Natural killer cell (primary cell): ENCODE results near the gene RCAN3. TPM values are rescaled to one million over a fixed set of nuclear protein-coding genes. Genes with fewer than 3 reads are reported as not detected.

Experiments used
- ATAC-seq, 3 donors: fragments of 150-1000 bp in 2 of 3; fragments of 200-7000 bp in 1 of 3; cut with Tn5 transposase; 1 replicate in 1 of 3; 2 replicates in 2 of 3; pipeline ENCODE4 v1.10.0; 2021; ENCODE audit warnings: mild to moderate bottlenecking in 2 of 3, moderate library complexity in 2 of 3
- DNase-seq, 2 donors: peaks; one replicate each; pipeline versions ENCODE4 v3.0.0 to v3.0.0-alpha.2; 2013 to 2021; ENCODE audit warnings: mixed read lengths in 1 of 2
- H3K27ac ChIP-seq: one replicate; pipeline ENCODE4 v1.5.1; 2013; ENCODE audit warnings: mild to moderate bottlenecking, low read length
- H3K27me3 ChIP-seq: one replicate; pipeline ENCODE4 v1.6.1; 2013; ENCODE audit warnings: low read length; ENCODE audit not compliant: control insufficient read depth, insufficient read depth
- H3K36me3 ChIP-seq: one replicate; pipeline ENCODE4 v1.6.1; 2013; ENCODE audit warnings: low read length; ENCODE audit not compliant: control insufficient read depth, insufficient read depth
- H3K4me1 ChIP-seq: one replicate; pipeline ENCODE4 v1.6.1; 2013; ENCODE audit warnings: low read length; ENCODE audit not compliant: control insufficient read depth, insufficient read depth
- H3K4me3 ChIP-seq: one replicate; pipeline ENCODE4 v1.5.1; 2013; ENCODE audit warnings: low read length
- H3K9me3 ChIP-seq: one replicate; pipeline ENCODE4 v1.6.1; 2013; ENCODE audit warnings: low read length; ENCODE audit not compliant: control insufficient read depth, insufficient read depth
- H3K27ac Mint-ChIP-seq, 2 donors: one replicate each; pipeline ENCODE4 v1.8.0; 2022; ENCODE audit warnings: mild to moderate bottlenecking in 2 of 2, mixed read lengths in 2 of 2, moderate library complexity in 1 of 2
- H3K27me3 Mint-ChIP-seq, 2 donors: one replicate each; pipeline ENCODE4 v1.8.0; 2022; ENCODE audit warnings: low read depth in 2 of 2, mixed read lengths in 2 of 2
- H3K36me3 Mint-ChIP-seq: one replicate; pipeline ENCODE4 v1.8.0; 2022; ENCODE audit warnings: mixed read lengths
- H3K4me1 Mint-ChIP-seq, 2 donors: one replicate each; pipeline ENCODE4 v1.8.0; 2022; ENCODE audit warnings: mixed read lengths in 2 of 2
- H3K4me3 Mint-ChIP-seq: one replicate; pipeline ENCODE4 v1.8.0; 2022; ENCODE audit warnings: mild to moderate bottlenecking, moderate library complexity, mixed read lengths
- H3K9me3 Mint-ChIP-seq, 2 donors: one replicate each; pipeline ENCODE4 v1.8.0; 2022; ENCODE audit warnings: mixed read lengths in 2 of 2
- WGBS: methylation state at CpG from one replicate; pipeline ENCODE4 v1.1.7; 2013; ENCODE audit warnings: missing lambda C conversion rate; ENCODE audit not compliant: insufficient coverage; 5-methylcytosine and 5-hydroxymethylcytosine counted together
- intact Hi-C: fragments of 100-400 bp; cut with micrococcal nuclease; formaldehyde crosslinking; loops from one replicate; pipeline ENCODE4 v1.14.2; 2022
- total RNA-seq, 4 donors: library from RNA; stranded (reverse); fragments of 120-200 nt in 1 of 4; gene quantifications; one replicate each; pipeline versions ENCODE4 v1.2.3 to v1.2.4, GENCODE V29; 2013 to 2022
- TF ChIP-seq, protein P1 (sequence below): fragments of 200-600 bp; IDR thresholded peaks from one replicate; pipeline ENCODE4 v1.8.0; 2022; ENCODE audit warnings: antibody characterized with exemption

Gene RCAN3
- total RNA-seq, 3 donors from 2014 or later (not counting 1 experiment from before 2014, with no cell fraction given) = 4.5 to 8.1 (median 7.9) TPM

GRCh38 chr1:24465099-24465498, 37.5 kb upstream of the RCAN3 start:
- no peaks in the 10 kb centered on the region for H3K9me3 ChIP-seq
- peaks cover 0 to 4% of the 10 kb centered on the region in 2 donors for H3K4me1 Mint-ChIP-seq
- H3K27me3 Mint-ChIP-seq = no peaks in the 10 kb centered on the region
- no peak for DNase-seq
- H3K9me3 Mint-ChIP-seq = no peaks in the 10 kb centered on the region
- no peak overlapping the region for H3K4me3 Mint-ChIP-seq
- no peak overlapping the region for H3K27ac ChIP-seq
- 85% methylated on average over 4 of the region's 4 CpGs for WGBS
- intact Hi-C loops = no loop called here
- no peak for ATAC-seq
- H3K36me3 ChIP-seq = peaks cover 41% of the 10 kb centered on the region
- no peak overlapping the region for H3K27ac Mint-ChIP-seq
- H3K4me3 ChIP-seq = no peak overlapping the region
- H3K27me3 ChIP-seq = no peaks in the 10 kb centered on the region
- peaks cover 40% of the 10 kb centered on the region for H3K36me3 Mint-ChIP-seq
- TF ChIP-seq, protein P1, sequence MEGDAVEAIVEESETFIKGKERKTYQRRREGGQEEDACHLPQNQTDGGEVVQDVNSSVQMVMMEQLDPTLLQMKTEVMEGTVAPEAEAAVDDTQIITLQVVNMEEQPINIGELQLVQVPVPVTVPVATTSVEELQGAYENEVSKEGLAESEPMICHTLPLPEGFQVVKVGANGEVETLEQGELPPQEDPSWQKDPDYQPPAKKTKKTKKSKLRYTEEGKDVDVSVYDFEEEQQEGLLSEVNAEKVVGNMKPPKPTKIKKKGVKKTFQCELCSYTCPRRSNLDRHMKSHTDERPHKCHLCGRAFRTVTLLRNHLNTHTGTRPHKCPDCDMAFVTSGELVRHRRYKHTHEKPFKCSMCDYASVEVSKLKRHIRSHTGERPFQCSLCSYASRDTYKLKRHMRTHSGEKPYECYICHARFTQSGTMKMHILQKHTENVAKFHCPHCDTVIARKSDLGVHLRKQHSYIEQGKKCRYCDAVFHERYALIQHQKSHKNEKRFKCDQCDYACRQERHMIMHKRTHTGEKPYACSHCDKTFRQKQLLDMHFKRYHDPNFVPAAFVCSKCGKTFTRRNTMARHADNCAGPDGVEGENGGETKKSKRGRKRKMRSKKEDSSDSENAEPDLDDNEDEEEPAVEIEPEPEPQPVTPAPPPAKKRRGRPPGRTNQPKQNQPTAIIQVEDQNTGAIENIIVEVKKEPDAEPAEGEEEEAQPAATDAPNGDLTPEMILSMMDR = no peak
- no peaks in the 10 kb centered on the region for H3K4me1 ChIP-seq

DNA sequence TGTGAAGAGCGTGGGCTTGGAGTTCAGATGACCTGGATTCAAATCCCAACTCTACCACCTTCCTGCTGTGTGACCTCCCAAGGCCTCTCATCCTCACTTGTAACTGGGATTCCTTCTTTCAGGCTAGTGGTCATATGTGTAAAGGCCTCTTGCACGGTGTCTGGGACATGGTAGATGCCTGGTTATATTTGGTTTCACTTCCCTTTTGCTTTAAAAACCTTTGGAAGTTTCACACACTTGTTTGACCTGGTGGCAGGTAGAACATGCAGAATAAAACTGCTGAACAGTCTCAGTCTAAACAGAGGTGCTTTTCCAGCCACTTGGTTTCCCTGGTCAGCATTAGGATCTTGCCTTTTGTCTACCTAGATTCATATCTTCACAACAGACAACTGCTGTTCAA, 37.0 kb upstream of the RCAN3 start:
- Histone ChIP-seq H3K4me1 (no peaks in the 10 kb centered on the region), H3K4me3 (no peak overlapping the region), H3K27me3 (no peaks in the 10 kb centered on the region), H3K27ac (no peak overlapping the region), H3K36me3 (peaks cover 36% of the 10 kb centered on the region), H3K9me3 (no peaks in the 10 kb centered on the region)
- Mint-ChIP-seq H3K4me1 (peaks cover 0 to 4% of the 10 kb centered on the region in 2 donors), H3K9me3 (no peaks in the 10 kb centered on the region), H3K27ac (no peak overlapping the region), H3K36me3 (peaks cover 35% of the 10 kb centered on the region), H3K27me3 (no peaks in the 10 kb centered on the region), H3K4me3 (no peak overlapping the region)
- intact Hi-C loops = no loop called here
- ATAC-seq = no peak
- TF ChIP-seq, protein P1 = no peak
- 78% methylated on average over 1 of the region's 2 CpGs for WGBS
- no peak for DNase-seq

- TF ChIP-seq, protein P1 = no peak
- intact Hi-C loops = no loop called here
- whole genome bisulfite sequencing = 97% methylated on average over 11 of the region's 11 CpGs
- Mint-ChIP-seq H3K27ac (no peak overlapping the region), H3K9me3 (no peaks in the 10 kb centered on the region), H3K4me1 (peaks cover 0 to 4% of the 10 kb centered on the region in 2 donors), H3K27me3 (no peaks in the 10 kb centered on the region), H3K36me3 (peaks cover 30% of the 10 kb centered on the region), H3K4me3 (no peak overlapping the region)
- H3K27me3 ChIP-seq = no peaks in the 10 kb centered on the region
- no peak overlapping the region for H3K27ac ChIP-seq
- H3K4me1 ChIP-seq = no peaks in the 10 kb centered on the region
- H3K36me3 ChIP-seq = peaks cover 28% of the 10 kb centered on the region
- H3K4me3 ChIP-seq = no peak overlapping the region
- DNase-seq = no peak
- ATAC-seq = no peak
- H3K9me3 ChIP-seq = no peaks in the 10 kb centered on the region
These were observed 33.8 kb upstream of the RCAN3 start for GRCh38 chr1:24468685-24469316.

- H3K27me3 Mint-ChIP-seq = no peaks in the 10 kb centered on the region
- no peak for DNase-seq
- H3K4me1 ChIP-seq = no peaks in the 10 kb centered on the region
- H3K4me3 ChIP-seq = no peak overlapping the region
- no peaks in the 10 kb centered on the region for H3K9me3 ChIP-seq
- H3K36me3 Mint-ChIP-seq = peaks cover 15% of the 10 kb centered on the region
- H3K27ac ChIP-seq = no peak overlapping the region
- no peaks in the 10 kb centered on the region for H3K27me3 ChIP-seq
- H3K36me3 ChIP-seq = peaks cover 12% of the 10 kb centered on the region
- H3K27ac Mint-ChIP-seq = no peak overlapping the region
- intact Hi-C loops = no loop called here
- ATAC-seq = no peak
- H3K9me3 Mint-ChIP-seq = no peaks in the 10 kb centered on the region
- WGBS = 100% methylated on average over 1 of the region's 2 CpGs
- no peaks in the 10 kb centered on the region for H3K4me1 Mint-ChIP-seq
- no peak overlapping the region for H3K4me3 Mint-ChIP-seq
- TF ChIP-seq, protein P1 = no peak
These were observed 32.0 kb upstream of the RCAN3 start for GRCh38 chr1:24470592-24470991.
